NCI-H1048 (cell line): Measurements from ENCODE around the gene MRPL19.

Experiments
- DNase-seq: peaks from one replicate; lab custom pipeline; 2025; lab: John Stamatoyannopoulos, UW

The MRPL19 gene

DNA sequence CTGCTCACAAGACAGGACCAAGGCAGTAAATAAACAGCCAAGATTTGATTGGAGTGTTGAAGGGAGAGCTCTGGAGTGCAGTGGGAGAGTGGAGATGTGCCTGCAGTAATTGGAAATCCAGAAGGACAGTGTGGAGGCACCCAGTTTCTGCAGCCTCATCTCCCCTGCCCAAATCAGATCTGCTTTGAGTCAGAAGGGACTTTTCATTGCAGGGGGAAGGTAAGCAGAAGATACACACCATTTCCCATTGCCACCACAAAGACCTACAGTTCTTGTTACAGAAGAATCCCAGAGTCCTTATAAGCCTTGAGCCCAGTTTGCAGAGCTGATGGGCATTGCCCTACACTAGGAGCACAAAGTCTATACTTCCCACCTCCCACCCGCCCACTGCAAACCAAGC lies 91.4 kb downstream of the MRPL19 start:
- no peak for DNase-seq
